T-helper 1 cell treated with Interleukin-12 subunit alpha and Interleukin-12 subunit beta and Interleukin-4 antibody, amounts not matched to agents 30 ng/mL and 1 ng/mL, for 36 hours (primary cell): ENCODE results near the gene ALPI. TPM values are rescaled to one million over a fixed set of nuclear protein-coding genes. Genes with fewer than 3 reads are reported as not detected.
"Not testable (repeated sequence)": the region's sequence is repeated elsewhere in the genome, so short reads cannot be mapped to it uniquely, and the experiment has no call there.

Source experiments
- intact Hi-C: fragments of 100-400 bp; cut with micrococcal nuclease; formaldehyde crosslinking; loops from one replicate; pipeline ENCODE4 v1.15.1; 2024
- total RNA-seq: library from RNA; stranded (reverse); gene quantifications from 2 replicates; pipeline ENCODE4 v1.2.3, GENCODE V29; 2022

Gene ALPI
- total RNA-seq, 1 donor from 2014 or later, result not detected

- intact Hi-C loops, result loop anchor here (2.0 kb wide), 2 partner anchors 76 to 114 kb away; no protein-coding TSS in a partner anchor
Observed at GRCh38 chr2:232441147-232441651, 14.8 kb upstream of the ALPI start.

DNA sequence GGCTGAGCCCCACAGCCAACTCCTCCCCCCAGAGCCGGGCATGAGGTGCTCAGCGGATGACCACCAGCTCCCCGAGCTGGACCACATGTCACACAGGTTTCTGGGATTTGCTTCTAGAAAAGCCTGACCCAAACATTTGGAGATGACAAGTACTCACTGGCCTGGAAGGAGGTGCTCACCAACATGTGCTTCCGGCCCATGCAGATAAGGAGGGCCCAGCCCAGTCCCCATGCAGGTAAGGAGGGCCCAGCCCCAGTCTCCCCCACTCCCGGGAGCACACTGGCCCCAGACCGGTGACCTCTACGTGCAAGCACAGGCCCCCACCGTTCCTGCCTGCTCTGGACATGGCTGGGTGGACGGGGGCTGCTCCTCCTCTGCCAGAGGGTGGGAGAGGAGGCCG lies 14.0 kb upstream of the ALPI start:
- intact Hi-C loops, result loop anchor here (2.0 kb wide), 2 partner anchors 77 to 115 kb away; no protein-coding TSS in a partner anchor

- intact Hi-C loops, result not testable (repeated sequence)
Observed at GRCh38 chr2:232442431-232442830, 13.5 kb upstream of the ALPI start.

GRCh38 chr2:232443047-232443446 lies 12.9 kb upstream of the ALPI start:
- intact Hi-C loops, result not testable (repeated sequence)

GRCh38 chr2:232443669-232444408 lies 12.1 kb upstream of the ALPI start:
- intact Hi-C loops, result loop anchor here (1.0 kb wide), 1 partner anchor 538 kb away; no protein-coding TSS in a partner anchor

DNA sequence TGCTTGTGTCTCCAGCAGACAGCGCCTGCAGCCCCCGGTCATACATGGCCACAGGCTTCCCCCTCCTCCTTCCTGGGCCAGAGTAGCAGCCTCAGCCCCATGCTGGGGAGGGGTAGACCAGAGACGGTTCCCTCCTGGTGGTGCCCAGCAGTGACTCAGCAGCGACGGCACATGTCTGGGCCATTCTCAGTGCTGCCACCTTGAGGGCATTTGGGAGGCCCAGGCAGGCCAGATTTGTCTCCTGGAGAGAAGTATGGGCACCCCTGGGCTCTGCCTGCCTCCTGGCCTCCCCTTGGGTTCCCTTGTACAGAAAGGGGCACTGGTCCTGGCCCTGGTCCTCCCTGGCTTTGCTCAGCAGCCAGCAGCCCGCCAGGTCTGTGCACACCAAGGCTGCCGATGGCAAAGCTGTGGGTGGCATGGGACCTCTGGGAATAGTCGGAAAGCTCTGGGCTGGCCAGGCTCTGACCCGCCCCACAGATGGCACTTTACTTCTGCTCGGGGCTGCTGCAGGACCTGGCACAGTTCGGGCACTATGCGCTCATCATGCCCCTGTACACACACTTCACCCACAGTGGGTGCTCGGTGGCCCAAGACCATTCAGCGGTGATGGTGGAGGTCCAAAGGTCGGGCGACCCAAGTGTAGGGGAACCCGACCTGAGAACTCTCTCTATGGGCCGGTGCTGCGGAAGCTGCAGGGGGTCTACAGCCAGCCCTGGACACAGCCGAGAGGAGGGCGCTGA lies 11.4 kb upstream of the ALPI start:
- intact Hi-C loops, result loop anchor here (1.0 kb wide), 1 partner anchor 538 kb away; no protein-coding TSS in a partner anchor

DNA sequence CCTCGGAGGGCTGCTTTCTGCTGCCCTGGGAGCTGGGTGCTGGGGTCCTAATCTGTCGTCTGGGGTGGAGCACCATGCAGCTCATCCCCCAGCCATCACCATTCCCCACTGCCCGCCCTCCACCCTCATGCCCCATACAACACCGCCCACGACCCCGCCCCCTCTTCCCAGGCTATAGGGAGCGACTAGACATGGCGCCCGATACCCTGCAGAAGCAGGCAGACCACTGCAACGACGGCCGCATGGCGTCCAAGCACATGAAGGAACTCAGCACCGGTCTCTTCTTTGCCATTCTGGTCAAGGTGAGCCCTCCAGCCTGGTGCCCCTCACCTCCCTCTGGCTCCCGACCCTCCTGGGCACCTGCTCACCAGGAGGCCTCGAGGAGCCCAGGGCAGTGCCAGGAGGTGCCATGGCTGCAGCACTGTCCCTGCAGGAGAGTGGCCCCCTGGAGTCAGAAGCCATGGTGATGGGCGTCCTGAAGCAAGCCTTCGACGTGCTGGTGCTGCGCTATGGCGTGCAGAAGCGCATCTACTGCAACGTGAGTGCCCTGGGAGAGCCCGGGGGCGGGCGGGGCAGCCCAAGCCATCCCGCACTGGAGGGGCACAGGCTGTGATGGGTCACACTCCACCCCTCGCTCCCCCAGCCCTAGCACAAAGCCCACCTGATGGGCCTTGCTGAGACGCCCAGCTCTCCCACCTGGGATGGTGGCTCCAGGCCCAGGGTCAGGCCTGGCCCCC lies 10.6 kb upstream of the ALPI start:
- intact Hi-C loops, result not testable (repeated sequence)

DNA sequence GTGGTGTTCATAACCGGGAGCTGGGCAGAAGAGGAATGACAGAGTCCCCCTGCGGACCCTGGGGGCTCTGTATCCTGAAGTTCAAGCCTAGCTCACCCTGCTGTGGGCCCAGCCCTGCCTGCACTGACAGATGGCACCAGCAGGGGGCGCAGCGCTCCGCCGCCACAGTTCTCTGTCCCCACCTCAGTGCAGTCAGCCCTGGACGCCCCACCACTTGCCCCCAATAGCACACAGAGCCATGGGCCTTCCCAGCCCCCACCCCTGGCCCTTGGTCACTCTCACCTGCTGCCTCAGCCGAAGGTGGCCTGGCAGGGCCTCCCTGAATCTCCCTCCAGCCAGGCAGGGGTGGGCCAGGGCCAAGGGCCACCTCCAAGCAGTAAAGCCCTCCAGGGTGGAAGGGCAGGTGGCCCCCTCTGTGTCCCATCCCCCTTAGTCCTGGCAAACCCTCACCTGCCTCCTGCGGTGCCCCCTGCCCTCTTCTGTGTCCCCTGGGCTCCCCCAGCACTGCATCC lies 9.6 kb upstream of the ALPI start:
- intact Hi-C loops, result not testable (repeated sequence)

DNA sequence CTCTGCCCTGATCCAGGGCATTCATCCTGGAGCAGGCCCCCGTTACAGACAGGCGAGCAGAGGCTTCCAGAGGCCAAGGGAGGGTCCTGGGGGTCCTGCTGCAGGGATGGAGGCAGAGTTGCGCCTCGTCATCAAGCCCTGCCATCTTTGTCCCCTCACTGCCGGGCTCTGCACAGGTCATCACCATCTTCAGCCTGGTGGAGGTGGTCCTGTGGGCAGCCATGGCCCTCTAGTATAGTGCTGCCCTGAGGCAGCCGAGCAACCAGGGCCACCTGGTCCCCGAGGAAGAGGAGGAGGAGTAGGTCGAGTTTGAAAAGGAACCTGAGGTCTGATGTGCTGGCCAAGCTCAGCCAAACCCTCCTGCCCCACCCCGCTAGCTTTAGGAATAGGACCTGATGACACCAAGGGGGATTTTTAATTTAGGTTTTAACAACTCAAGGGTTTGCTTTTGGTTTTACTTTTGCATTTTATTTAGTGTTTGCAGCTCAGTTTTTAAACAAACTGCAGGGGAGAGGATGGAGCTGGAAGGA lies 8.8 kb upstream of the ALPI start:
- intact Hi-C loops, result loop anchor here (1.0 kb wide), 1 partner anchor 75 kb away; no protein-coding TSS in a partner anchor

DNA sequence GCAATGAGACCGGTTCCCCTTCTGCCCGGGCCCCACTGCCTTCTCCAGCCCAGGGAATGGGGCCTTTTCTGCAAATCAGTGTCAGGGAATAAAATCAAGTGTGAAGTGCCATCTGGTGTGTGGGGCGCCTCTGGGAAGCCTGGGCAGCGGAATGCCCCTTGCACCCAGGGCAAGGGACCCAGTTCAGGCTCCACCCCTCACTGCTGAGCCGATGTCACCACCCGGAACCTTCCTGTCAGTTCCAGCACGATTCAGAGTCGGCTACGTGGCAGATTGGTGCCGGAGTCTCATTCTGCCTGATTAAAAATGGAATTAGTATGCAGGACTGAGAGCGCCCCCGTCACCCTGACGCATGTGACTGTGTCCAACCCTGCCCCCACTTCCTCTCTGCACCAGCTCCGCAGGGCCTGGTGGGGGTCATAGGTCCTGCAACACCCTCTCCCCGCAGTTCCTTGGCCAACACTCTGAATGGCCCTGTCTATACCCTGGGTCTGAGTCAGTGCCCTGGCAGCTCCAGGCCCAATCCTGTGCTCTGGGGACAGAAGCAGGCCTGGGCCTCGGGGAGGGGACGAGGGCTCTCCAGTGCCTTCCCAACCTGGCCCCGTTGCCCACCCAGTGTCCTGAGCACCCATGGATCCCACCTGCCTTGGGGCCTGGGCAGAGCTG lies 8.2 kb upstream of the ALPI start:
- intact Hi-C loops, result loop anchor here (1.0 kb wide), 1 partner anchor 75 kb away; no protein-coding TSS in a partner anchor

DNA sequence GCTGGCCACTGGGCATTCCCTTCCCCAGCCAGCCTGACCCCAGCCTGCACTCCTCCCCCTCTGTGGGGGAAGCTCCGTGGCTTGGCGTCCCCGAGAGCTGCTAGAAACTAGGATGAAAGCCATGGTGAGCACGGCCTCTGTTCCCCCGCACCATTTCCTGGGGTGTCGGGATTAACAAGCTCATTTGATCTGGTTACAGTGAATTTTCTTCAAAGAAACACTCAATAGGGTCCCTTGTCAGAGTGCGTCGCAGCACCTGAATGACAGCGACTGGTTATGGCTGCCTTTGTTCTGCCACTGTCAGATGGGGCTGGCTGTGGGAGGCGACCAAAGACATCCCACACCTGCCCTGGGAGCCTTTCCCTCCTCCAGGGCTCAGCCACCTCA lies 7.7 kb upstream of the ALPI start:
- intact Hi-C loops, result no loop called here

- intact Hi-C loops, result no loop called here
Observed at GRCh38 chr2:232449964-232450363, 6.0 kb upstream of the ALPI start.

DNA sequence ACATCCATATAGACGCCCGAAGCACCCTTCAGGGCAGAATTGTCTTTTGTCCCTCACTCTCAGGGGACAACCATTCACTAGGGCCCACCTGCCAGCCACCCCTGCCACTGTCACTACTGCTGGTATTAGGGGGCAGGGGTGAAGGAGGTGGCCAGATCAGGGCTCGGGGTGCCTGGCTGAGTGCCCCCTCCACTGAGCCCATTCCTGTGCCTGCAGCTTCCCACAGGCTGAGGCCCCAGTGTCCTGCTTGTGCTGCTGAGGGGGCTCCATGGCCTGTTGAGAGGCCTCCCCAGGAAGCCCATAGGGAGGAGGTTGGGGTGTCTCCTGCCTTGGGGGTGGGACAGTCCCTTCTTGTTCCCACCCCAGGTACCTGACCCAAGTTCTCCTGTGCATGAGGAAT lies 4.3 kb upstream of the ALPI start:
- intact Hi-C loops, result not testable (repeated sequence)

DNA sequence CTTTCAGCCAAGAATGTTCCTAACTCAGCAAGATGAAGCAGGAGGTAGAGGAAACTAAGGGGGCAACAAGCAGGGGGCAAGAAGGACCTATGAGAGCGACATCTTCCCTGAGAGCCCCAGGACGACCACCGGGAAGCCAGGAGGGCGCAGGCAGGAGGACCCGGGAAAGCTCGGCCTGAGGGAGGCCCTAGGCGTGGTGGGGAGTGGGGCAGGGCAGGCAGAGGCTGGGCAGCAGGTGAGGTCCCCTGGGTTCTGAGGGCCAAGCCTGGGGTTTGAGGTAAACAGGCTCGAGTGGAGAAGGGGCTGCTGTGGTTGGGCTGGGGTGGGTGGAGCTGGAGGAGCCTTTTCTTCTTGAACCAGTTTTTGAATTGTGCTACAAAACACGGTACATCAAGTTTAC lies 1.3 kb upstream of the ALPI start:
- intact Hi-C loops, result no loop called here

- intact Hi-C loops, result no loop called here
Observed at GRCh38 chr2:232456296-232457120, 555 bp downstream of the ALPI start.

DNA sequence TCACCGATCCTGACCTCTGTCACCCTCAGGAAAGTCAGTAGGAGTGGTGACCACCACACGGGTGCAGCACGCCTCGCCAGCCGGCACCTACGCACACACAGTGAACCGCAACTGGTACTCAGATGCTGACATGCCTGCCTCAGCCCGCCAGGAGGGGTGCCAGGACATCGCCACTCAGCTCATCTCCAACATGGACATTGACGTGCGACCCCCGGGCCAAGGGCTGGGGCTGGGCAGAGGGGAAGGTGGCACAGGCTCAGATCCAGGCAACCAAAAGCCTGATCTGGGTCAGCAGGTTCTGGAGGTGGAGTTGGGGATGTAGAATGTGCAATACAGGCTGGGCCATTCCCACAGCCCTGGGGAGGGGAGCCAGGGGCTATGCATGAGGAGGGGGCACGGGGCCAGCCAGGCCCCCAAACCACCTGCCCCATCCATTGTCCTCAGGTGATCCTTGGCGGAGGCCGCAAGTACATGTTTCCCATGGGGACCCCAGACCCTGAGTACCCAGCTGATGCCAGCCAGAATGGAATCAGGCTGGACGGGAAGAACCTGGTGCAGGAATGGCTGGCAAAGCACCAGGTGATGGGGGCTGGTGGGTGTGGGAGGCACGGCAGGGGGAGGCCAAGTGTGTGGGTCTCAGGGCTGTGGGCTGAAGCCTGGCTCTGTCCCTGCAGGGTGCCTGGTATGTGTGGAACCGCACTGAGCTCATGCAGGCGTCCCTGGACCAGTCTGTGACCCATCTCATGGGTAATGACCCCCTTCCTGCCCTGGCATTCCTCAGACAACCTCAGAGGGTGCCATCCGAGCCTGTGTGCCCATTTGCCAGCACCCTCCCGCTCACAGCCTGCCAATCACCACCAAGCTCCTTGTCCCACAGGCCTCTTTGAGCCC lies 1.4 kb downstream of the ALPI start:
- intact Hi-C loops, result no loop called here

DNA sequence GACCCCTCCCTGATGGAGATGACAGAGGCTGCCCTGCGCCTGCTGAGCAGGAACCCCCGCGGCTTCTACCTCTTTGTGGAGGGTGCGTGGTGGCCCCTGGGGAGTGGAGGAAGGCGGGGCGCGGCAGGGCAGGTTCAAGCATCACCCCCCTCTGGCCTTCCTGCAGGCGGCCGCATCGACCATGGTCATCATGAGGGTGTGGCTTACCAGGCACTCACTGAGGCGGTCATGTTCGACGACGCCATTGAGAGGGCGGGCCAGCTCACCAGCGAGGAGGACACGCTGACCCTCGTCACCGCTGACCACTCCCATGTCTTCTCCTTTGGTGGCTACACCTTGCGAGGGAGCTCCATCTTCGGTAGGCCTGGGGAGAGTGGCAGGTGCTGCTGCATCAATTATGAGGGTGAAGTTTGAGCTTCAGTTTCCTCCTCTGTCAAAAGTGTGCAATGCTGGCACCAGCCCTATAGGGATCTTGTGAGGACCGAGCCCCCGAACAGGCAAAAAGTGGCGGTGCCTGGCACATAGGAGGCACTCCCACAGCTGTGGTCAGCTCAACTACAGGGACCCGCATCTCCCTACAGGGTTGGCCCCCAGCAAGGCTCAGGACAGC lies 2.2 kb downstream of the ALPI start:
- intact Hi-C loops, result no loop called here
